ENCODE measurements around the gene TMEM138.

TMEM138 gene

DNA sequence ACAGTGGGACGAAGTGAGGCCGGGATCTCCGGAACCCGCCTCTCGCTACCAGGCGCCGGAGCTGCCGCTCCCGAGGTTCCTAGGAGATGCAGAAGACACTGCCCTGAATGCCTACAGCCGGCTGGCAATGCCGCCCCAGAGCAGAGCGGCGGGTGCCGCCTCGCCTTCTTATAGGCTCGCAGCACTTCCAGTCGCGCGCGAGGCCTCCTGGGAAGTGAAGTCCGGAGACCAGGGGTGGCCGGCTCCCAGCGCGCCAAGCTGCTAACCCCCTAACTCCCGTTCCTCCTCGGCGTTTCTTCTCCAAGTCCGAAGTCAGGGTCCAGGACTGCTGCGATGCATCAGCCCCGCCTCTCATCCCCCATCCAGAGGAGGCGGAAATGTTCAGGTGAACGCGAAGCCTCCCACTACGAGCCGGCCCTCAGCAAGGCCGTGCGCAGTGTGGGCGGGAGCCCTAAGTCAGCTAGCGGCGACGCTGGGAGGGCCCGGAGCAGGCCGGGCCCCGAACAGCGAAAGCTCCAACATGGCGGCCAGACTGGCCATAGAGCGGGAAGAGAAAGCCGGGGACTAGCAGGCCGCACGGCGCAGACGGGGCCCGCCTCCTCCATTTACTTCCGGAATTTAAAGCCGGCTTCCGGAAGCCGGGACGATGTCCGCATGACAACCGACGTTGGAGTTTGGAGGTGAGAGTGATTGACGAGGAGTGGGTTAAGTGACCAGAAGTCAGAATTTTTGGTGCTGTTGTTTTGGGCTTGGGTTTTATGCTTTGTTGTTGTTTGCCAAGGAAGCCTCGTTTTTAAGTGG lies at the start of gene TMEM138, which contains the start of gene CYB561A3:
TMEM138 (plus strand) TSS at position 634 of the 801 bp plus-strand sequence. CDS start 2,017 bp downstream, outside the sequence.
CYB561A3 (minus strand) TSS at position 142 of the 801 bp plus-strand sequence. CDS start 5,169 bp downstream, outside the sequence.
- H3K27ac ChIP-seq, result peak within 1 kb of the TSS; percentile 94
- peak; percentile 69 for DNase-seq (ENCODE audit: low read depth, low spot score)

DNA sequence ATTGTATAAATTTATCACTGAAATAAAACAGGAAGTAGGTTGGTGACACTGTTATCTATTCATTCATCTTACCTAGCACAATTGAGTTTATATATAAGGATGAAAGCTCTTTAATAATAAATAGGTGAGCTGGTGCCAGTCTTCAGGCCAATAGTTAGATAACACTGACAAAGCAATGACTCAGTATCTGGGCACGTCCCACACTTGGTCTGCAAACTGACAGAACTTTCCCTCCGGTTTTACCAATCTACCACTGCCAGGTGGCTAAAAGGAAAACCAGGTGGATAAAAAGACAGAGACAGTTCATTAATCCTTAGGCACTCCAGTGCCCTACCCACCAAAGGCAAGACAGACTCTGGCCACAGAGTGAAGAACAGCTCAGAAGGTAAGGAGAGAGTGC lies 46.9 kb upstream of the TMEM138 start:
- no peak for DNase-seq (ENCODE audit: low read depth, low spot score)
- H3K27ac ChIP-seq, result no peak overlapping the region

DNA sequence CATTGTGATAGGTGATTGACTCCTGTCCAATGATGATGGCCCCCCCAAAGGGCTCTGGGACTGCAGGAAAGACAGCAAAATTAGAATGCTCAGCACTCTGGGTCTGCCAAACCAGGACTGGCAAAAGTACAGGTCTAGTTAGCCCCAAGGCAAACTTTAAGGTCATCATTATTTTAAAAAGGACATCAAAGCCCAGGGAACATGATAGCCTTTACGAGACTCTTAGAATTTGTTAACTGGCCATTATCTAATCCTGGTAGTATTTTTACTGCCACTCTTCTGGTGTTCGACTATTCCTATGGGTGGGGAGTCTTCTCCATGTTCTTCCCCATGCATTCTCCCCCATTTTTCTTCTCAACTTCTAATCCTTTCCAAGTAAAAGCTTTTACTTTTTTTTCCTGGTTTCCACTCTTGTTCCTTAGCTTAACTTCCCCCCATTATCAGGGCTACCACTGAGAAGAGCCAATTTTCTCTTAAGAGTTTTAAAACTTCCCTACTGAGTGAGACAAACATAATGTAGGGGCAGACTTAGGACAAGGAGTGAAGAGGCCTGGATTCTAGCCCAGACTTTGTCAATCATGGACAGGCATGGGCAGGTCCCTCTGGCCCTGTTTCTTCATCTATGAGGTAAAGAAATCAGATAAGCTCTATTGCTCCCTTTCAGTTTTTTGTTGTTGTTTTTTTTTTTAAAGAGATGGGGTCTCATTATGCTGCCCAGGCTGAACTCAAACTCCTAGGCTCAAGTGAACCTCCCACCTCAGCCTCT lies 36.3 kb upstream of the TMEM138 start:
- peak overlapping the region; percentile 5 for H3K27ac ChIP-seq
- DNase-seq (ENCODE audit: low read depth, low spot score), result peak; percentile 37

DNA sequence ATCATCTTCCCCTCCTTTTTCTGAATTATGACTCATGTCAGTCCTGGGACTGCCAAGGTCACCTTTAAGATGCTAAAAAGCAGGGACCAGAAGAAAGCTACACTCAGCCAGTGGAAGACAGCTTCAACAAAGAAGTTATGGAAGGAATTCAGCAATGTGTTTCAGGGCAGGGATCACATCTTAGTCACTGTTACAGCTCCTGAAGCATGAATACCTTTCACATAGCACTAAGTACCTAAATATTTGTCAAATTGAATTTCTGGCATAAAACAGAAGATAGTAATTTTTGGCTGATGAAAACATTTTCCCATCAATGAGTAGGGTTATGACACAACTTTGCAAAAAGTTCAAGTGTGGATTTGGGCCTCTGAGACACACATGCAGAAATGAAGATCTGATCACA lies 34.5 kb upstream of the TMEM138 start:
- DNase-seq (ENCODE audit: low read depth, low spot score), result no peak

DNA sequence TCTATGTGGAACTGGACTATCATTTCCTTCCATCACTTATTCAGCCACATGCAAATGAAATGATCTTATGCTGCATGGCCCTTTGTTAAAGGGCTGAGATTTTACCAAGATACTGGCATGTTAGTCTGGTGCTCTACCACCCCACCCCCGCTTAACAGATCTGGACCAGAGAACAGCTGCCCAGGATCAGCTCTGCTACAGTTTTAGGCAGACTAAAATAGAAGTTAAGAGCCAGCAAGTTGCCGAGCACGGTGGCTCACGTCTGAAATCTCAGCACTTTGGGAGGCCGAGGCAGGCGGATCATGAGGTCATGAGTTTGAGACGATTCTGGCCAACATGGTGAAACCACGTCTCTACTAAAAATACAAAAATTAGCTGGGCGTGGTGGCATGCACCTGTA lies 33.8 kb upstream of the TMEM138 start:
- no peak overlapping the region for H3K27ac ChIP-seq

More for the DNA sequence above, 34.5 kb upstream of the TMEM138 start:
- no peak overlapping the region for H3K27ac ChIP-seq

DNA sequence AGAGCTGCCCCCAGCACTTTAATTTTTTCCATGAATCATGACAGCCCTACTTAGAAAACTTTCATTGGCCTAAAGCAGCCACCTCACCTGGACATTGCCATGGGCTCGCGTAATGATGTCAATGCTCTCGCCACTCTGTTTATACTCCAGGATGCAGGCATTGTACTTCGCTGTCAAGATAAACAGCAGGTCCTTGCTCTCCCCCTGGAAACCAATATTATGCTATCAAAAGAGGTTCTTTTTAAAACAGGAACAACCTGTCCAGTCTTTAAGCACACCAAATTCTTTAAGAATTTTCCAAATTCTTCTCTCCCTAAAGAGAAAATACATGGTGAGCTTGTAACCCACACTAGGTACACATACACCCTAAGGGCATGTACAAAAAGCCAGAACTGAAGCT lies 32.3 kb upstream of the TMEM138 start:
- DNase-seq (ENCODE audit: low read depth, low spot score), result no peak

More for the DNA sequence above, 33.8 kb upstream of the TMEM138 start:
- DNase-seq (ENCODE audit: low read depth, low spot score), result no peak

DNA sequence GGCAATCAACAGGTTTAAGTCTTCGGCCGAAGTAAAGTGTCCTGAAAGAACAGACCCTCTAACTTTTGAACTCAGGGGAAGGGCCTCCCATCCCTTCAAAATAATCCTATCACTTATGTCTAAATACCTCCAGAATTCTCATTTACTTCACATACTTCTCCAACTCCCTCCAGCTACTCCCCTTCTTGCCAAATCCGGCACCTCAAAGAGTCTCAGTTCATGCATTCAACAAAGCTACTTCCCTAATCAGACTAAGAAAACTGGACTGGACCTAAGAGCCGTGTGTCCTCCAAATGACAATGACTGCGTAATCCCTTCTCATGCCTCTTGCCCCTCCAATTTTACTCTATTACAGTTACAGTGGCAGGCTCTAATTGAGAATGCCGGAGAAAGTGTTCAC lies 30.5 kb upstream of the TMEM138 start:
- no peak for DNase-seq (ENCODE audit: low read depth, low spot score)
- no peak overlapping the region for H3K27ac ChIP-seq

More for the DNA sequence above, 32.3 kb upstream of the TMEM138 start:
- no peak overlapping the region for H3K27ac ChIP-seq

DNA sequence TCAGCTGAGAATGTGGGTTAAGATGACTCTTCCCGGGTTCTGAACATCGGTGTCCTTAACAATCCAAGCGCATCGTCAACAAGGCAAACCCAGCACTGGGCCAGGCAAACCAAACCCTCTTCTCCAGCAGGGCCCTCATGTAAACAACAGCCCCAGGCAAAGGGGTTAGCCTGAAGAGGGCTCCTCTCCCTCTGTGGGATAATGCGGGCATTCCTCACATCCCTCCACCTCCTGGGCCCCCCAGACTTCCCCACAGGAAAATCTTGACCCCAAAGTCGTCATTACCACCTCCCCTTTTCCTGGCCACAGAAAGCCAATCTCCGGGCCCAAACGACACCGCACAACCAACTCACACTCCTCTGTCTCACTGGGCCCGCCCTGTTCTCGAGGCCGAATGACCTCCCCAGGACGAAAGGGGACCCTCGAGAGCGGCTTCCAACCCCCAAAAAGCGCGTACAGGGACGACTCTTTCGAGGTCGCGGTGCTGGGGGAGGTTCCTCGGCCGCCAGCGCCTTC lies 29.8 kb upstream of the TMEM138 start:
- no peak for DNase-seq (ENCODE audit: low read depth, low spot score)
- peak overlapping the region; percentile 68 for H3K27ac ChIP-seq

DNA sequence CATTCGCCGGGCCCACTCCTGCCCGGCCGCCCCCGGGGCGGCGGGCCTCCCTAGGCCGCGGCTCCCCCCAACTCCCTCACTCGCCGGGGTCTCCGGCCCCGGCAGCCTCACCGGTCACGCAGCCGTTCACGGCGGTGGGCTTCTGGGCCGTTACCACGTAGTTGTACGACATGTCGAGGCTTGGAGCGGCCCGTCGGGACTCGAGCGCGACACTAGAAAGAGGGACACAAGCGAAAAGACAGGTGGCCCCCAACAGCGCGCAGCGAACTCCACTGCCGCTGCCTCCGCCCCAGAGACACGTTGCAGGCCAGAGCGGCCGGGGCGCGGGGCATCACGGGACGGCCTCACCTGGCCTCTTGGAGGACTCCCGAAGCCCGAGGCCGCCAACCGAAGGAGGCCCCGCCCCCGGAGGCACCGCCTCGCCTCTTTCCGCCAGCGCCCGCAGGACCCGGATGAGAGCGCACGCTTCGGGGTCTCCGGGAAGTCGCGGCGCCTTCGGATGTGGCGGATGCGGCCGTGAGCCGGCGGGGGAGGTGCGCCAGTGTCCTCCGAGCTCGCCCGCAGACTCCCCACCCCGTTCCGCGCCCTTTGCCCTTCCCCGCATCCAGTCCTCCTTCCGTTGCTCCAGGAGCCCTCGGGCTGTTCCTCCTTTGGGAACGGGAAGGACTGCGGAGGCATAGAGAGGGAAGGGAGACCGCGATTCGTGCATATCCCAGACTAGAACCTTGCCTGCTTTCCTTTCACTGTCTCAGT lies 29.2 kb upstream of the TMEM138 start, which contains the start of the genes DDB1 and TKFC:
DDB1 (minus strand) TSS at position 309 of the 753 bp plus-strand sequence; CDS start at position 172, 137 bp downstream.
TKFC (plus strand) TSS at position 432 of the 753 bp plus-strand sequence. CDS start 1,501 bp downstream, outside the sequence.
- peak; percentile 43 for DNase-seq (ENCODE audit: low read depth, low spot score)
- H3K27ac ChIP-seq, result peak within 1 kb of the TSS; percentile 68

DNA sequence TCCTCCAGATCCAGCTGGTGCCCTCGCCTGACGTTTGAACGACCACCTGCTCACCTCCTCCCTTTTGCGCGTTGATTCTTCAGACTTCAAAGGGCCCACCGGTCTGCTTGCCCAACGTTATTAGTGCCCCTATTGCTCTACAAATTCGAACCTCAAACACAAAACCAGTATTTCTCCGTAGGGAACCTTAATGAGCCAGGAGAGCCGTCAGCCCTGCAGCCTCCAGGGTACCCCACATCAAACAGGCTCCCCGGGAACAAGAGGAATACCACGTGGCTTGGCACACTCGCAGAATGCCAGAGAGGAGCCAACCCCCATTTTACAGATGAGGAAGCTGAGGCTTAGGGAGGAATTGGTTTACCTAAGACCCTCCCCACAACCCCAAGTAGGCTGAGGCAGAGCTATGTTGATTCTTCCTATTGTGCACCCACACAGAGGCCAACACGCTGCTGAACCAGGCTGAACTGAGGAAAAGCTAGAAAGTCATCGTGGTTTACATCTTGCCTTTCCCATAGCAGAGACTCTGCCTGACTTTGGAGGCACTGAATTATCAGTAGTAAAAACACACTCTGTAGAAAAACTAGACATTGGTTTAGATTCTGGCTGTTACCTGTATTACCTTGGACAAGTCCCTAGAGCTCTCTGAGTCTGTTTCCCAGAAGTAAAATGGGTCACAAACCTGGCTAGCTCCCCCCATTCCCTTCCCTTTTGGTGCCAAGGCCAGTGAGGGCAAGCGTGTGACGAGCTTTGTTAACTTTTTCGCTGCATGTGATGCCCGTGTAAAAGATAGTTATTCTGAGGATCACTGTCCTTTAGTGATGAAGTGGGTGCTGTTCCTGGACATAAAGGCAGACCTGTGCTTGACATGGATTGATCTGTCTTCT lies 28.4 kb upstream of the TMEM138 start:
- peak overlapping the region; percentile 68 for H3K27ac ChIP-seq
- DNase-seq (ENCODE audit: low read depth, low spot score), result no peak

DNA sequence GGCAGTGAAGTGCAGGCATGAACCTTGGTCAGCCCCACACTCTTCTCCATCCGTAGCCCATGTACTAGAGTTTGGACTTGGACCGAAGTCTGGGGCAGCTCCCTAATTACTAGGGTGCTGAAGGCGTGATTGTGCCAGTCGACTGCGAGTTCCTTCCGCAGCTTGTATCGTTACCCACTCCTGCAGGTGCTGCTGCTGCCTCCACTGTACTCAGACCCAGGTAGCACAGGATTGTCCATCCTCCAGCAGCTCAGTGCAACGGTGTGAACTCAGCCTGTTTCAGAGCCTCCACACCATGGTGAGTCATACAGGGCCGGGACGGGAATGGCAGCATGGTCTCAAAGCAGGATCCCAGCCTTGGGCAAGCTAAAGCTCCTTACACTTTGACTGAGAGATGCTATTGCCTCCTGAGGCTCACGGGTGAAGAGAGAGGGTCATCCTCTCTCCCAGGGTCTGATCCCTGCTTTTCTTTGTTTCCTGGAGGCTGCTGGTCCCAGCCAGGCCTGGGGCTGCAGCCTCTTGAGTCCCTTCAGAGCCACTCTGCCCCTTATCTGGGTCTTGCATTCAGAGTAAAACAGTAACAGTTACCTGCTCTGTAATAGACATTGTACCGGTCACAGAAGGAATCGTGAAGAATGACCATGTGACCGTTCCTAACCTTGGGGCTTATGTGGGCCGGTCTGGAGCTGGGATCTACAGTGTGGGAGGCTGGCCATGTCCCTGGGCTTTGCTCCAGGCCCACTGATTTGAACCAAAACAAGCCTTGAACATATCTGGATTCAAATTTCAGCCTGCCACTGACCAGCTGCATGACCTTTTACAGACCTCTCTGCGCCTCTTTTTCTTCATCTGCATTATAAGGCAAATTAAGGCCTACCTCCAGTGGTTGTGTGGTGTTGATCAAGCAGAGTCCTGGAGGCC lies 27.5 kb upstream of the TMEM138 start:
- H3K27ac ChIP-seq, result peak overlapping the region; percentile 68
- no peak for DNase-seq (ENCODE audit: low read depth, low spot score)

DNA sequence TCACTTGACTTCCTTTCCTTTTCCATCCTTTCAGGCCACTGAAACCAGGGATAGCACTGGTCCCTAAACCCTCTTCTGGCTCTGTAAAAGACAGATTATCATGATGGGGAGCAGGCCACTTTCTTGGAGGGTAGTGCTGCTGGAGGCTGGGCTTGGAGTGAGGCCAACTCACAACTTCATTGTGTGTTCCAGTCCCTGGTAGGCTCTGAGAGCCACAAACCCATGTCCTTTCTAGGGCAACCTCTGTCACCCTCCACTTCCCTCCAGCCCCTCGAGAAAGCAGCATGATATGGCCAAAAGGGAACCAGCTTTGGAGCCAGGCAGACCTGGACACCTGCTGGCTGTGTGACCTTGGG lies 26.8 kb upstream of the TMEM138 start:
- DNase-seq (ENCODE audit: low read depth, low spot score), result no peak
- H3K27ac ChIP-seq, result peak overlapping the region; percentile 56

DNA sequence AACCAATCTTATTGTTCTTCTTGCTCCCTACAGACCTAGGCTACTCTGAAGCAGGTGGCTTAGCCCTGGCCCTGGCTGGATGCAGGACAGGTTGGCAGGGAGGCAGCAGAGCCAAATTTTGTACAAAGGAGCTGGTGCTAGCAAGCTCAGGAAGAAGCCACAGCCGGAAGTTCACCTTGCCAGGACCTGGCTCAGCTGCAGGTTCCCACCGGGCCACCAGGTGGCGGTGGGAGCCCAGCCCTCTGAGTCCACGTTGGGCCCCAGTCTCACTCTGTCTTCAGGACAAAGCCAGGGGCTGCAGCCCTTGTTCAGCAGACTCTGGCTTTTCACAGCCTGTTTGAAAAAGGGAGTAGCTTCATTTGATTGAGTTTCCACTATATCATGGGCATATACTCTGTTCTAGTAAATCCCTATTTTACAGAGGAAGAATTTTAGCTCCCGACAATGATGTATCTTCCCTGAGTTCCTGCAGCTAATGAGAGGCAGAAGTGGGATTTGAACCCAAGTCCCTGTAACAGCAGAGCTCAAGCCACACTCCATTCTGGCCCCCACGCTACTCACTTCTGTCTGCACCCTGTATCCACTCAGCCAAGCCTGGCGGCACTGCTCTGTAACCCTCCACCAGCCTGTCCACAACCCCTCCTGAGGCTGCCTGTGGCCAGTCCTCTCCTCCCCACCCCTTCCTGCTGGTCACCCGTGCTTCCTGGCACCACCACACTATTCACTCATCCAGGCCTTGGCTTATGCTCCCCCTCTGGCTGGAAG lies 25.8 kb upstream of the TMEM138 start:
- H3K27ac ChIP-seq, result peak overlapping the region; percentile 56
- peak; percentile 33 for DNase-seq (ENCODE audit: low read depth, low spot score)

DNA sequence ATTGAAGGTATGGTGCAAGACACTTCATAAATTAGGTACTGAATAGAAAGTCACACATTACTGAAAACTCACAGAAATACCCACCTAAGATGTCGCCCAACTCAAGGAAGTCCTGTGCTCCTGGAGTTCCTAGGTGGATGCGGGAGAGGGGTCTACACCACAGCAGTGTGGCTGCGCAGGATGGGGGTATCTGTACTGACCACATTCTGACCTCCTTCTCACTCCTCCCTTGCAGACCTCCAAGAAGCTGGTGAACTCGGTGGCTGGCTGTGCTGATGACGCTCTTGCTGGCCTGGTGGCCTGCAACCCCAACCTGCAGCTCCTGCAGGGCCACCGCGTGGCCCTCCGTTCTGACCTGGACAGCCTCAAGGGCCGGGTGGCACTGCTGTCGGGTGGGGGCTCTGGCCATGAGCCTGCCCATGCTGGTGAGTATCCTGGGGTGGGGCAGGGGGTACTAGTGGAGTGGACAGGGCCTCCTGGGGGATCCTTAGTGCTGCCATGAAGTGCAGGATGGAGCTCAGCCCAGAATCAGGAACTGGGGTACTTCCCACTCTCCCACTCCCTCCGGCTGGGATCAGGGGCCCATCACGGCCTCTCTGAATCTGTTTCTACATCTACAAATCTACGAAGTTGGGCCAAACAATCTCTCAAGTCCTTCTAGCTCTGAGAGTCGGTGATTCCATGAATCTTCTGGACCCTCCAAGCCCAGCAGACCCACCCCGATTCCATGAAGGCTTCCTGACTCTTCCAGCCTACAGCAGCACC lies 24.3 kb upstream of the TMEM138 start:
- DNase-seq (ENCODE audit: low read depth, low spot score), result no peak

DNA sequence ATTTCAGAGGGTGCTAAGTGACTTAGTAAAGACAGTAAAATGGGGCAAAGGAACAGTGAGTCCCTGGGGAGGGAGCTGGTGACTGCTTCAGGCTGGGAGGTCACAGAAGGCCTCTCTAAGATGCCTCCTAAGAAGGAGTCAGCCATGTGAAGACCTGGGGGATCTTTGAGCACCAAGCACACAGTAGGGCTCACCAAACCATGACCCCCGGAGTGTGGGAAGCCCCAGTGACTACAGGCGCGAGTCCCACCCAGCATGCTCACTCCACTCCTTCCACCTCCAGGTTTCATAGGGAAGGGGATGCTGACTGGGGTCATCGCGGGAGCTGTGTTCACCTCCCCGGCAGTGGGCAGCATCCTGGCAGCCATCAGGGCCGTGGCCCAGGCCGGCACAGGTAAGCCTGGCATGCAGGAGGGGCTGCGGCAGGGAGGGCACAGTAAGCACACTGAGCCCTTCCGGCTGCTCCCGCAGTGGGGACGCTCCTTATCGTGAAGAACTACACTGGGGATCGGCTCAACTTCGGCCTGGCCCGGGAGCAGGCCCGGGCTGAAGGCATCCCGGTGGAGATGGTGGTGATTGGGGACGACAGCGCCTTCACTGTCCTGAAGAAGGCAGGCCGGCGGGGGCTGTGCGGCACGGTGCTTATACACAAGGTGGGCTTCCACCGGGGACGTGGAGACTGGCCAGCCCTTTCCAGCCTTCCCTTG lies 23.2 kb upstream of the TMEM138 start:
- H3K27ac ChIP-seq, result no peak overlapping the region
- DNase-seq (ENCODE audit: low read depth, low spot score), result no peak

More for the DNA sequence above, 24.3 kb upstream of the TMEM138 start:
- no peak overlapping the region for H3K27ac ChIP-seq

DNA sequence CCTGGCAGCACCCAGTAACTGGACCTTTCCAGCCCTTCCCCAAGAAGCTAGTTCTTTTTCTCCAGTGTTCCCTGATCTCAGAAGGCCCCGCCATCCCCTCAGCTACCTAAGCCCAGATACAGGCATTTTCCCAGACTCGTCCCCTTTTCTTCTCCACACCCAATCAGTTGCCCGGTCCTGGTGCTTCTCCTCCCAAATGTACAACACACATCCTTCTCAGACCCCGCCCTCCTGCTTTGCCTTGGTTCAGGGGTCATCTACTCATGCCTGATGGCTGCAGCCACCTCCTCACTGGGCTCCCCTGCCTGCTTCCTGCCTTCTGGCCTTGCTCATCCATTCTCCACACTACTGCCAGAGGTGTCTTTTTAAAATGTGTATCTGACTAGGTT lies 22.7 kb upstream of the TMEM138 start:
- DNase-seq (ENCODE audit: low read depth, low spot score), result no peak
- no peak overlapping the region for H3K27ac ChIP-seq
